ENCODE measurements around the gene MRPS30.

MRPS30 gene

GRCh38 chr5:44828719-44829118 is 20.0 kb downstream of the MRPS30 start:
- no peaks in the 10 kb centered on the region for H3K9me3 ChIP-seq (ENCODE audit: severe bottlenecking)
- DNase-seq, result no peak
- H3K27ac ChIP-seq, result no peak overlapping the region
- TF ChIP-seq, protein P1, sequence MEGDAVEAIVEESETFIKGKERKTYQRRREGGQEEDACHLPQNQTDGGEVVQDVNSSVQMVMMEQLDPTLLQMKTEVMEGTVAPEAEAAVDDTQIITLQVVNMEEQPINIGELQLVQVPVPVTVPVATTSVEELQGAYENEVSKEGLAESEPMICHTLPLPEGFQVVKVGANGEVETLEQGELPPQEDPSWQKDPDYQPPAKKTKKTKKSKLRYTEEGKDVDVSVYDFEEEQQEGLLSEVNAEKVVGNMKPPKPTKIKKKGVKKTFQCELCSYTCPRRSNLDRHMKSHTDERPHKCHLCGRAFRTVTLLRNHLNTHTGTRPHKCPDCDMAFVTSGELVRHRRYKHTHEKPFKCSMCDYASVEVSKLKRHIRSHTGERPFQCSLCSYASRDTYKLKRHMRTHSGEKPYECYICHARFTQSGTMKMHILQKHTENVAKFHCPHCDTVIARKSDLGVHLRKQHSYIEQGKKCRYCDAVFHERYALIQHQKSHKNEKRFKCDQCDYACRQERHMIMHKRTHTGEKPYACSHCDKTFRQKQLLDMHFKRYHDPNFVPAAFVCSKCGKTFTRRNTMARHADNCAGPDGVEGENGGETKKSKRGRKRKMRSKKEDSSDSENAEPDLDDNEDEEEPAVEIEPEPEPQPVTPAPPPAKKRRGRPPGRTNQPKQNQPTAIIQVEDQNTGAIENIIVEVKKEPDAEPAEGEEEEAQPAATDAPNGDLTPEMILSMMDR (IDR thresholded peaks at IDR 0.05; ENCODE audit: low read depth, low read length), result no peak
- no peaks in the 10 kb centered on the region for H3K36me3 ChIP-seq
- H3K27me3 ChIP-seq (ENCODE audit: insufficient read depth, low read depth, severe bottlenecking), result no peaks in the 10 kb centered on the region
- no peak overlapping the region for H3K4me3 ChIP-seq (ENCODE audit: low read depth, low read length)

GRCh38 chr5:44830951-44831350 is 22.2 kb downstream of the MRPS30 start:
- H3K27ac ChIP-seq, result no peak overlapping the region
- H3K9me3 ChIP-seq (ENCODE audit: severe bottlenecking), result no peaks in the 10 kb centered on the region
- no peaks in the 10 kb centered on the region for H3K36me3 ChIP-seq
- no peak for DNase-seq
- no peaks in the 10 kb centered on the region for H3K27me3 ChIP-seq (ENCODE audit: insufficient read depth, low read depth, severe bottlenecking)
- H3K4me3 ChIP-seq (ENCODE audit: low read depth, low read length), result no peak overlapping the region
- TF ChIP-seq, protein P1 (IDR thresholded peaks at IDR 0.05; ENCODE audit: low read depth, low read length), result no peak

DNA sequence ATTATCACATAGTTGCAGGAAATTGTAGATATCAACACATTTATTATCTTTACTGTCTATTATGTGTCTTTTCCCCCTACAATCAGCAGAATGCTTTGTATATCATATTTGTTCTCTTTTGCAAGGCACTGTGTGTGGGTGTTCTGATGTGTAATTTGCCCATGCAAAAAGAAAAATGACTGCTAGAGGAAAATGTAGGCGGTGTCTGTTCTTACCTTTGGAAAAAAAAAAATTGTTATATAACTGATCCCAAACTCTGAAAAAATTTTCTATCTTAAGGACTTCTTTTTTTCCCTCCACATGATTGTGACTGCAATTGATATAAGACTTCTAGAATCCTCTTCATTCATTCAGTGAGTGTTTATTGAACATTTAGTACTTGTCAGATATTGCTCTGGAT is 24.5 kb downstream of the MRPS30 start:
- TF ChIP-seq, protein P1 (IDR thresholded peaks at IDR 0.05; ENCODE audit: low read depth, low read length), result no peak
- Histone ChIP-seq H3K36me3 (no peaks in the 10 kb centered on the region), H3K27me3 (ENCODE audit: insufficient read depth, low read depth, severe bottlenecking) (no peaks in the 10 kb centered on the region), H3K9me3 (ENCODE audit: severe bottlenecking) (no peaks in the 10 kb centered on the region), H3K4me3 (ENCODE audit: low read depth, low read length) (no peak overlapping the region), H3K27ac (no peak overlapping the region)
- DNase-seq, result no peak

GRCh38 chr5:44835693-44836092 is 26.9 kb downstream of the MRPS30 start:
- H3K9me3 ChIP-seq (ENCODE audit: severe bottlenecking), result peaks cover 11% of the 10 kb centered on the region
- no peaks in the 10 kb centered on the region for H3K27me3 ChIP-seq (ENCODE audit: insufficient read depth, low read depth, severe bottlenecking)
- no peak for DNase-seq
- TF ChIP-seq, protein P1 (IDR thresholded peaks at IDR 0.05; ENCODE audit: low read depth, low read length), result no peak
- no peak overlapping the region for H3K4me3 ChIP-seq (ENCODE audit: low read depth, low read length)
- H3K27ac ChIP-seq, result no peak overlapping the region
- no peaks in the 10 kb centered on the region for H3K36me3 ChIP-seq

DNA sequence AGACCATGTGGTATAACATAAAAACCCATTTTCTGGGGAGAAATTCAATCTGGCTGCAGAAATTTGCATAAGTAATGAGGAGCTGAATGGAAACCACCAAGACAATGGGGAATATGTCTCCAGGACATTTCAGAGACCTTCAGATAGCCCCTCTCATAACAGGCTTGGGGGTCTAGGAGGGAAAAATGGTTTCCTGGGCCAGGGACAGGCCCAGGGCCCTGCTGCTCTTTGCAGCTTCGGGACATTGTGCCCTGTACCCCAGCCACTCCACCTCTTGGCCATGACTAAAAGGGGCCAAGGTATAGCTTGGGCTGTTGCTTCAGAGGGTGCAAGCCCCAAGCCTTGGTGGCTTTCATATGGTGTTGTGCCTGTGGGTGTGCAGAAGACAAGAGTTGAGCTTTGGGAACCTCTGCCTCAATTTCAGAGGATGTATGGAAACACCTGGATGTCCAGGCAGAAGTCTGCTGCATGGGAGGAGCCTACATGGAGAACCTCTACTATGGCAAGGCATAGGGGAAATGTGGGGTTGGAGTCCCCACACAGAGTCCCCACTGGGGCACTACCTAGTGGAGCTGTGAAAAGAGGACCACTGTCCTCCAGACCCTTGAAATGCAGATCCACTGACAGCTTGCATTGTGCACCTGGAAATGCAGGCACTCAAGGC is 30.4 kb downstream of the MRPS30 start:
- Histone ChIP-seq H3K9me3 (ENCODE audit: severe bottlenecking) (peaks cover 11% of the 10 kb centered on the region), H3K4me3 (ENCODE audit: low read depth, low read length) (no peak overlapping the region), H3K27ac (no peak overlapping the region), H3K27me3 (ENCODE audit: insufficient read depth, low read depth, severe bottlenecking) (no peaks in the 10 kb centered on the region), H3K36me3 (no peaks in the 10 kb centered on the region)
- TF ChIP-seq, protein P1 (IDR thresholded peaks at IDR 0.05; ENCODE audit: low read depth, low read length), result no peak
- DNase-seq, result no peak

Measured in WERI-Rb-1 (cell line).